HUES64 (cell line): ENCODE measurements around the gene UGT2B17.
"Not testable (repeated sequence)": the region's sequence is repeated elsewhere in the genome, so short reads cannot be mapped to it uniquely, and the experiment has no call there.

Experiments
- H3K27ac ChIP-seq: 2 replicates; pipeline ENCODE4 v1.7.0; 2013; ENCODE audit warnings: low read depth, low read length, inconsistent platforms
- H3K27me3 ChIP-seq: 2 replicates; pipeline ENCODE4 v1.6.1; 2013; ENCODE audit warnings: mild to moderate bottlenecking, low read length; ENCODE audit not compliant: insufficient read depth
- H3K36me3 ChIP-seq: 2 replicates; pipeline ENCODE4 v1.6.1; 2013; ENCODE audit warnings: mild to moderate bottlenecking, low read length; ENCODE audit not compliant: insufficient read depth
- H3K4me1 ChIP-seq: 2 replicates; pipeline ENCODE4 v1.6.1; 2013; ENCODE audit warnings: mild to moderate bottlenecking, low read length, moderate library complexity; ENCODE audit not compliant: insufficient read depth
- H3K4me3 ChIP-seq: 2 replicates; pipeline ENCODE4 v1.5.1; 2013; ENCODE audit warnings: mild to moderate bottlenecking, low read length, moderate library complexity
- H3K9ac ChIP-seq: 2 replicates; pipeline ENCODE4 v1.6.1; 2013; ENCODE audit warnings: mild to moderate bottlenecking, low read depth, low read length
- H3K9me3 ChIP-seq: 2 replicates; pipeline ENCODE4 v1.6.1; 2013; ENCODE audit warnings: low read depth, low read length; ENCODE audit not compliant: insufficient read depth
- WGBS: fragments of 150-250, 120-280 bp; methylation state at CpG from one replicate; pipeline ENCODE4 v1.1.7; 2013; ENCODE audit warnings: missing lambda C conversion rate; 5-methylcytosine and 5-hydroxymethylcytosine counted together

UGT2B17 gene

DNA sequence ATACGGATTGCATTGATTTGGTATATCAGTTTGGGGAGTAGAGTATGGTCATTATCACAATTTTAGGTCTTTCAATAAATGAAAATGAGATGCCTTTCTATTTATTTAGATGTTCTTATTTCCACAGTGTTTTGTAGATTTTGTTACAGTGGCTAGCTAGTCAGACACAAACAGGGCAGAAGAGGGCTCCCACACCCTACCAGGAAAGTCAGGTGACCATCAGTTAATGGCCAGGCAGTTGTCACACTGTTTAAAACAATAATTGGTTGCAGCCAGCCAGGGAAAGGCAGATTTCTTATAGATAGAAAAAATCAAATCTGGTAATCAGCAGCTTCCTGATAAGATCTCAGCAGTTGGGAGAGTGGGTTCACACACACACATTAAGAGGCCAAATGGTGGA, 57.2 kb downstream of the UGT2B17 start:
- H3K4me1 ChIP-seq, result no peaks in the 10 kb centered on the region
- WGBS, result 92% methylated on average over 1 of the region's 1 CpG
- no peak overlapping the region for H3K9ac ChIP-seq
- no peak overlapping the region for H3K4me3 ChIP-seq
- no peaks in the 10 kb centered on the region for H3K36me3 ChIP-seq
- no peak overlapping the region for H3K27ac ChIP-seq
- H3K27me3 ChIP-seq, result no peaks in the 10 kb centered on the region
- H3K9me3 ChIP-seq, result no peaks in the 10 kb centered on the region

DNA sequence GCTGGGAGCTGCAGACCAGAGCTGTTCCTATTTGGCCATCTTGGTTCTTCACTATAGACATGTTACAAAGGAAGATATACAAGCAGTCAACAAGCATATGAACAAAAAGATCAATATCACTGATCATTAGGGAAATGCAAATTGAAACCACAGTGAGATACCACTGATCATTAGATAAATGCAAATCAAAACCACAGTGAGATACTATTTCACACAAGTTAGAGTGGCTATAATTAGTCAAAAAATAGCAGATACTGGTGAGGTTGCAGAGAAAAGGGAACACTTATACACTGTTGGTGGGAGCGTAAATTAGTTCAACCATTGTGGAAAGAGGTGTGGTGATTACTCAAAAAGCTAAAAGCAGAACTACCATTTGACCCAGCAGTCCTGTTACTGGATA, 70.7 kb downstream of the UGT2B17 start:
- not testable (repeated sequence) for H3K27me3 ChIP-seq, H3K9me3 ChIP-seq, H3K27ac ChIP-seq, H3K9ac ChIP-seq, H3K36me3 ChIP-seq, H3K4me1 ChIP-seq, H3K4me3 ChIP-seq
- WGBS, result 100% methylated on average over 1 of the region's 1 CpG

- H3K27me3 ChIP-seq, H3K9me3 ChIP-seq, H3K27ac ChIP-seq, H3K4me1 ChIP-seq, H3K36me3 ChIP-seq, H3K4me3 ChIP-seq, H3K9ac ChIP-seq: not testable (repeated sequence)
- 98% methylated on average over 4 of the region's 4 CpGs for WGBS
These were observed 71.3 kb downstream of the UGT2B17 start for GRCh38 chr4:68504836-68505235.

GRCh38 chr4:68503462-68503861, 72.7 kb downstream of the UGT2B17 start:
- not testable (repeated sequence) for H3K27ac ChIP-seq, H3K27me3 ChIP-seq, H3K36me3 ChIP-seq, H3K9me3 ChIP-seq, H3K4me3 ChIP-seq, H3K4me1 ChIP-seq, H3K9ac ChIP-seq
- WGBS, result 92% methylated on average over 4 of the region's 4 CpGs

DNA sequence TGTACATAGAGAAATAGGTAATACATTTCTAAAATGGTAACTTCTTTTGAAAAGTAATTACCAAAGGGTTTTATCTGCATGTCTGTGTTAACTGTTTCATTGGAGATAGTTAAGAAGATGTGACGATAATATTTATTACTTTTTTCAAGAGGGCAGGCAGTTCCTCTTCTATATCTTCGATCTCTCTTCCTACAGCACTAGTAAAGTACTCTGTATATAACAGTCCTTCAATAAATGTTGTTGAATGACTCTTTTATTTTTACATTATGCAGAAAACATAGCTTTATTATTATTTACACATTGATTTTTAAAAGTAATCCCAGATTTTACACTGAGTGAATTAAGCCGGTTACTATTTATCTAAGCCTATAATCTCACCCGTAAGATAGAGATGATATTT, 77.1 kb downstream of the UGT2B17 start:
- Histone ChIP-seq H3K27me3 (no peaks in the 10 kb centered on the region), H3K4me3 (no peak overlapping the region), H3K9me3 (no peaks in the 10 kb centered on the region), H3K27ac (no peak overlapping the region), H3K9ac (no peak overlapping the region), H3K4me1 (no peaks in the 10 kb centered on the region), H3K36me3 (no peaks in the 10 kb centered on the region)
- 93% methylated on average over 2 of the region's 4 CpGs for WGBS

DNA sequence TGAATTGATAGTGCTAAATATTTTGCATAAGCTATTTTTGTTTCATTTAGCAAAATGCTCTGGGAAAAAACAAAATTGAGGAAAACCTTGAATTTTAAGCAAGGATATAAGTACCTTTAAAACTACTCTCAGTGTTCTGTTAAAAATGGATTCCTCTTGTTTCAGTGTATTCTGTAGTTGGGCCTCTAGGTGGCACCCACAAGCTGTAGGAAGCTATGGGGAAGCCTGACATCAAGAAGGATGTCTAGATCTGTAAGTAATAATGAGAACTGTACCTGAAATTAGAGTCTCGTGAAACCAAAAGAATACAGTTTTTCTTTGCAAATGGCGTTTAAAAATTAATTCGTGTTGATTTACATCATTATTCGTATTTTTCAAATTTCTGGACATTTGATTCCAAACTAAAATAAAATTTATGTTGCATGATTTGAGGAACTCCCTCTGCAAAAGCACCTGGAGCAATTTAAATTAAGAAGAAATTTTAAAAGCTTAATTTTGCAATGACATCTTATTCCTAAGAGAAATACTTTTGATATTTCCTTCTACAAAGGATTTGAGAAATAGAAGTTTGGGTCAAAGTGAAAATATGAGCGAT, 77.6 kb downstream of the UGT2B17 start:
- H3K36me3 ChIP-seq, result no peaks in the 10 kb centered on the region
- no peak overlapping the region for H3K9ac ChIP-seq
- H3K4me3 ChIP-seq, result no peak overlapping the region
- no peak overlapping the region for H3K27ac ChIP-seq
- no peaks in the 10 kb centered on the region for H3K27me3 ChIP-seq
- H3K9me3 ChIP-seq, result no peaks in the 10 kb centered on the region
- 32% methylated on average over 2 of the region's 5 CpGs for WGBS
- H3K4me1 ChIP-seq, result no peaks in the 10 kb centered on the region

- H3K27me3 ChIP-seq, result no peaks in the 10 kb centered on the region
- H3K4me3 ChIP-seq, result no peak overlapping the region
- H3K36me3 ChIP-seq, result no peaks in the 10 kb centered on the region
- no peaks in the 10 kb centered on the region for H3K9me3 ChIP-seq
- 89% methylated on average over 1 of the region's 1 CpG for WGBS
- H3K27ac ChIP-seq, result no peak overlapping the region
- H3K4me1 ChIP-seq, result no peaks in the 10 kb centered on the region
- no peak overlapping the region for H3K9ac ChIP-seq
These were observed 81.4 kb downstream of the UGT2B17 start for GRCh38 chr4:68494688-68495087.

GRCh38 chr4:68490826-68491457, 85.2 kb downstream of the UGT2B17 start:
- H3K27ac ChIP-seq, result no peak overlapping the region
- WGBS, result 94% methylated on average over 6 of the region's 6 CpGs
- H3K4me3 ChIP-seq, result no peak overlapping the region
- no peak overlapping the region for H3K9ac ChIP-seq
- H3K27me3 ChIP-seq, result no peaks in the 10 kb centered on the region
- no peaks in the 10 kb centered on the region for H3K9me3 ChIP-seq
- no peaks in the 10 kb centered on the region for H3K4me1 ChIP-seq
- H3K36me3 ChIP-seq, result no peaks in the 10 kb centered on the region

GRCh38 chr4:68489338-68489737, 86.8 kb downstream of the UGT2B17 start:
- Histone ChIP-seq H3K4me1 (no peaks in the 10 kb centered on the region), H3K27me3 (no peaks in the 10 kb centered on the region), H3K4me3 (no peak overlapping the region), H3K36me3 (no peaks in the 10 kb centered on the region), H3K27ac (no peak overlapping the region), H3K9me3 (no peaks in the 10 kb centered on the region), H3K9ac (no peak overlapping the region)
- 69% methylated on average over 4 of the region's 5 CpGs for WGBS
